Body of pancreas (tissue), 4 donors: Measurements from ENCODE around the gene SPO11. TPM values are rescaled to one million over a fixed set of nuclear protein-coding genes. Genes with fewer than 3 reads are reported as not detected.

Source experiments
- ATAC-seq: fragments of 150-250 bp; one replicate; pipeline ENCODE4 v1.9.1; 2016
- DNase-seq, 4 donors: peaks; one replicate each; pipeline ENCODE4 v3.0.0-alpha.2; 2019
- H3K27ac ChIP-seq, 4 donors: fragments of 200-600 bp; sonication (generic); 1 replicate in 3 of 4; 2 replicates in 1 of 4; pipeline versions ENCODE4 v1.5.1 to v1.6.1; 2016 to 2019; ENCODE audit warnings: mild to moderate bottlenecking in 1 of 4, mixed read lengths in 1 of 4, moderate library complexity in 1 of 4
- H3K27me3 ChIP-seq, 2 donors: fragments of 200-600 bp; sonication (generic); one replicate each; pipeline ENCODE4 v1.6.0; 2016; ENCODE audit warnings: mild to moderate bottlenecking in 1 of 2
- H3K36me3 ChIP-seq, 2 donors: fragments of 200-600 bp; sonication (generic); replicated peaks in 1 of 2; 2 replicates each; pipeline ENCODE4 v1.5.1; 2016; ENCODE audit warnings: low read depth in 2 of 2; ENCODE audit not compliant: insufficient read depth in 1 of 2
- H3K4me1 ChIP-seq: fragments of 200-600 bp; sonication (generic); one replicate; pipeline ENCODE4 v1.6.0; 2016
- H3K4me3 ChIP-seq, 2 donors: fragments of 200-600 bp; sonication (generic); 1 replicate in 1 of 2; 2 replicates in 1 of 2; pipeline ENCODE4 v1.5.1; 2016 to 2019
- H3K9me3 ChIP-seq, 3 donors: fragments of 200-600 bp; sonication (generic); 1 replicate in 2 of 3; 2 replicates in 1 of 3; pipeline ENCODE4 v1.5.1; 2016
- POLR2A ChIP-seq, 3 donors: fragments of 450-650 bp; IDR thresholded peaks; one replicate each; pipeline ENCODE4 v1.6.1; 2016; ENCODE audit warnings: antibody characterized with exemption in 3 of 3, mild to moderate bottlenecking in 2 of 3
- WGBS, 2 donors: methylation state at CpG; one replicate each; pipeline ENCODE4 v1.1.5; 2017; 5-methylcytosine and 5-hydroxymethylcytosine counted together
- intact Hi-C: fragments of 100-400 bp; cut with DNase I; formaldehyde crosslinking; loops from one replicate; pipeline ENCODE4 v1.15.1; 2023
- total RNA-seq, 2 donors: library from RNA; depleted of rRNA; stranded (reverse); fragments of >200 nt; gene quantifications; one replicate each; pipeline ENCODE4 v1.1.0, GENCODE V29; 2016
- TF ChIP-seq, protein P1 (sequence below), 7 experiments: fragments of 450-650 bp in 4 of 7; fragments of 200-600 bp in 3 of 7; sonication (generic) in 3 of 7; IDR thresholded peaks; one replicate each; pipeline ENCODE4 v1.5.1; 2016 to 2019; ENCODE audit warnings: antibody characterized with exemption in 7 of 7

SPO11 gene
- total RNA-seq, 2 donors from 2014 or later: not detected

DNA sequence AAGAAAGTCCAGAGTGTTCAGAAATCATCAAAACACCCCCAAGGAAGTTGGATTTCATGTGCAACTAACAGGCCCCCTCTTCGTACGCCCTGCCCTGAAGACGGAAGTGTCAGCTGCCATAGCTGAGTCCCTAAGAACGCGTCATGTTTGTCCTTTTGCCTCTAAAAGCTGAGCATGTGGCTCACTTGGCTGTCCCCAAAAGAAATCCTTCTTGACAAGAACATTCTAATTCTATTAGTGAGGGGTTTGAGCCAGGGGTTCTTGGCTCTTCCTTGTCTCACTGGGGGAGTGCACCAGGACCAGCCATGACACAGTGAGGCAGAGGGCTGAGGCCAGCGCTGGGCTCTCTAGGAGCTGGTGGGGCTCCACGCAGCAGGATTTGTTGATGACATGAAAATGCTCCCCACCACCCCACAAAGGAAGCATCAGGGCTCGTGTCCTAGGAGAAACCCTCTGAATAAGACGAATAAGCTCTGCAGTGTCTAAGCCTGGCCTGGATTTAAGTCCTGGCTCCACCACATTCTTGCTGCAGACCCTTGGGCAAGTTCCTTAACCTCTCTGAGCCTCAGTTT lies 20.0 kb upstream of the SPO11 start:
- 55 to 68% methylated on average over 9 of the region's 9 CpGs for WGBS, 2 donors
- Histone ChIP-seq H3K36me3 (no peaks in the 10 kb centered on the region), H3K4me1 (no peaks in the 10 kb centered on the region), H3K27ac (no peak overlapping the region), H3K27me3 (no peaks in the 10 kb centered on the region), H3K4me3 (no peak overlapping the region), H3K9me3 (no peaks in the 10 kb centered on the region)
- no peak for ATAC-seq
- no peak for TF ChIP-seq POLR2A (IDR thresholded peaks at IDR 0.05)
- TF ChIP-seq, protein P1, sequence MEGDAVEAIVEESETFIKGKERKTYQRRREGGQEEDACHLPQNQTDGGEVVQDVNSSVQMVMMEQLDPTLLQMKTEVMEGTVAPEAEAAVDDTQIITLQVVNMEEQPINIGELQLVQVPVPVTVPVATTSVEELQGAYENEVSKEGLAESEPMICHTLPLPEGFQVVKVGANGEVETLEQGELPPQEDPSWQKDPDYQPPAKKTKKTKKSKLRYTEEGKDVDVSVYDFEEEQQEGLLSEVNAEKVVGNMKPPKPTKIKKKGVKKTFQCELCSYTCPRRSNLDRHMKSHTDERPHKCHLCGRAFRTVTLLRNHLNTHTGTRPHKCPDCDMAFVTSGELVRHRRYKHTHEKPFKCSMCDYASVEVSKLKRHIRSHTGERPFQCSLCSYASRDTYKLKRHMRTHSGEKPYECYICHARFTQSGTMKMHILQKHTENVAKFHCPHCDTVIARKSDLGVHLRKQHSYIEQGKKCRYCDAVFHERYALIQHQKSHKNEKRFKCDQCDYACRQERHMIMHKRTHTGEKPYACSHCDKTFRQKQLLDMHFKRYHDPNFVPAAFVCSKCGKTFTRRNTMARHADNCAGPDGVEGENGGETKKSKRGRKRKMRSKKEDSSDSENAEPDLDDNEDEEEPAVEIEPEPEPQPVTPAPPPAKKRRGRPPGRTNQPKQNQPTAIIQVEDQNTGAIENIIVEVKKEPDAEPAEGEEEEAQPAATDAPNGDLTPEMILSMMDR (IDR thresholded peaks at IDR 0.05): no peak
- DNase-seq: no peak
- intact Hi-C loops: no loop called here

DNA sequence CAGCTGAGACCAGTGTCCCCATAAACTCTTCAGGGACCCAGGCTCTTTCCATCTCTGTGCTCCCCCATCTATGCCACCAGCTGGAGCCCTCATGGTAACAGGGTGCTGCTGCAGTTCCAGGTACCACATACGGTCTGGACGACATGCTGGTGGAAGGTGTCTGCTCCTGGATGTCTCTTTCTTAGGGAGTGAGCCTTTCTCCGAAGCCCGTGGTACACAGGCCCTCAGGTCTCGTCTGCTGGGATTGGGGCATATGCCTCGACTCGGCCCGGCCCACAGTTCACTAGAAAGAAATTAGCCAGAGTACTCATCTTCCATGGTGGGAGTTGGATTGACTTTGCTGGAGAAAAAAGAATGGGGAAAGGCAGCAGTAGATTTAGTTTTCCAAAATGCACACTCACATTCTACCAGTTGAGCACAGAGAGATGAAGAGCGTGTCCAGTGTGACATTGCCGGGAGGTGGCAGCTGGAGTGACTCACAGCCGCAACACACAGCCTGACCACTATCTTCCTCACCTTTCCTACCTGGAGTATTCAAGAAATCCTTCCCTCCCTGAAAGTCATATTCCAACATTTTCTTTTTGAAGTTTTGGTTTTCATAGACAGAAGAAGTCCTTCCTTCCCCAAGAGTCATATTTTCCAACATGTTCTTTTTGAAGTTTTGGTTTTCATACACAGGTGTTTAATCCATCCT lies 18.6 kb upstream of the SPO11 start:
- intact Hi-C loops: no loop called here
- TF ChIP-seq POLR2A (IDR thresholded peaks at IDR 0.05): no peak
- TF ChIP-seq, protein P1 (IDR thresholded peaks at IDR 0.05): no peak
- no peak for ATAC-seq
- Histone ChIP-seq H3K9me3 (no peaks in the 10 kb centered on the region), H3K4me3 (no peak overlapping the region), H3K4me1 (no peaks in the 10 kb centered on the region), H3K36me3 (no peaks in the 10 kb centered on the region), H3K27ac (no peak overlapping the region), H3K27me3 (no peaks in the 10 kb centered on the region)
- no peak for DNase-seq
- 76 to 80% methylated on average over 9 to 11 of the region's 11 CpGs for WGBS, 2 donors

DNA sequence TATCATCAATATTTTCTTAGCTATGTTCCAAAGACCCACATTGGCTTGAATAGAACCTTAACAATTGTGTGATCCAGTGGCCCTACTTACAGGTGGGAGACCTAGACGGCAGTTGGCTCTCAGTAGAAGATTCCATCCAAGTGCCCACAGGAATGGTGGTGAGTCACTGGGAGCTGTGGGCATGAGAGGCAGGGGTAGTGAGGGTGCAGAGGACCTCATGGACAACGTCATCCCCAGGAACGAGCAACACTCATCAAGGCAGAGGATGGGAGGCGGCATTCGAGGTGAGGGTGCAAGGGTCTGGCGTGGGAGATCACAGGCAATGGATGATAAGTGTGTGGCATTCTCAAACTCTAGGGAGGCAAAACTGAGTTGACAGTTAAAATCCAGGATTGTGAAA lies 17.5 kb upstream of the SPO11 start:
- H3K4me3 ChIP-seq: no peak overlapping the region
- 67 to 69% methylated on average over 6 of the region's 6 CpGs for WGBS, 2 donors
- H3K27me3 ChIP-seq: no peaks in the 10 kb centered on the region
- no peaks in the 10 kb centered on the region for H3K36me3 ChIP-seq
- DNase-seq (no peak), ATAC-seq (no peak)
- no peaks in the 10 kb centered on the region for H3K9me3 ChIP-seq
- TF ChIP-seq POLR2A (IDR thresholded peaks at IDR 0.05): no peak
- TF ChIP-seq, protein P1 (IDR thresholded peaks at IDR 0.05): no peak
- H3K27ac ChIP-seq: no peak overlapping the region
- intact Hi-C loops: no loop called here
- H3K4me1 ChIP-seq: no peaks in the 10 kb centered on the region

DNA sequence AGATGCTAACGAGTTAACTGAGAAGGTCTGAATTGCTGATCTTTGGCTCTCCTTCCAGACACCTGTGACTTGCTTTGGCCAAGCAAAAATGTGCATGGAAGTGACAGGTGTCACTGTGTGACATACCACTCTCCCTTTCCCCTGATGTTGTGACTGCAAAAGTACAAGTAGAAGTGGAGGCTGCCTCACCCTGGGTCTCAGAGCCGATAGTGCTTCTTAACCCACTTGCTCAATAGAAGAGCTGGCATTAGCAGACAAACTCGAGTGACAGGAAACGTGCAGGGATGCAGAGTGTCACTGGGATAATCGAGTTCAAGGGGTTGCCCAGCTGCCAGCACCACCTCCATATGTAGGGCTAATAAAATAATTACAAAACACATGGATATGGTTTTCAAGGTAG lies 16.4 kb upstream of the SPO11 start:
- Histone ChIP-seq H3K4me3 (no peak overlapping the region), H3K27ac (no peak overlapping the region), H3K4me1 (no peaks in the 10 kb centered on the region), H3K36me3 (no peaks in the 10 kb centered on the region), H3K27me3 (no peaks in the 10 kb centered on the region), H3K9me3 (no peaks in the 10 kb centered on the region)
- no peak for ATAC-seq
- intact Hi-C loops: no loop called here
- TF ChIP-seq, protein P1 (IDR thresholded peaks at IDR 0.05): no peak
- TF ChIP-seq POLR2A (IDR thresholded peaks at IDR 0.05): no peak
- DNase-seq: no peak
- 36 to 41% methylated on average over 5 of the region's 5 CpGs for WGBS, 2 donors

DNA sequence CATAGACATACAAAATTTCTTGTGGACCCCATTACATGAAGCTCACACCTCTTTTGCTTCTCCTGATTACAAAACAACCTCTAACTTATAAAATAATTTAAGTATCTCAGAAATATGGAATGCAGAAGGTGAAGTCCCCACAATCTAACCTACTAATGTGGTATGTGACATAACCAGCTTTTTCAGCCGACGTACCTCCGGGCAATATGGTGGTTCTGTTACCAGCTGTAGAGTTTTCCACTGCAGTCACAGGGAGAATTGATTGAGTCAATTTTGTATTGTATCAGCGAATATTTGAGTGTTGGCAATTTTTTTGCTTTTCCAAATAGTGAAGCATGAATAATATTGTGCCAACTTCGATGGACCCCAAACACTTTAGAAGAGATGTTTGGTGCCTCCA lies 15.7 kb upstream of the SPO11 start:
- WGBS, 2 donors: 60 to 61% methylated on average over 5 of the region's 5 CpGs

More for the DNA sequence above, 15.7 kb upstream of the SPO11 start:
- TF ChIP-seq POLR2A (IDR thresholded peaks at IDR 0.05): no peak
- TF ChIP-seq, protein P1 (IDR thresholded peaks at IDR 0.05): no peak
- ATAC-seq (no peak), DNase-seq (no peak)
- no peak overlapping the region for H3K27ac ChIP-seq
- intact Hi-C loops: no loop called here
- H3K4me3 ChIP-seq: no peak overlapping the region
- H3K9me3 ChIP-seq: no peaks in the 10 kb centered on the region
- no peaks in the 10 kb centered on the region for H3K36me3 ChIP-seq
- H3K4me1 ChIP-seq: no peaks in the 10 kb centered on the region
- H3K27me3 ChIP-seq: no peaks in the 10 kb centered on the region
